H1 (cell line): ENCODE results near the gene KHDC4. TPM values are rescaled to one million over a fixed set of nuclear protein-coding genes. Genes with fewer than 3 reads are reported as not detected.

Experiments used
- CHD2 ChIP-seq: IDR thresholded peaks from 2 replicates; pipeline ENCODE4 v1.6.1; 2012; ENCODE audit warnings: low read length, improper control_type of control experiment
- GTF2F1 ChIP-seq: IDR thresholded peaks from 2 replicates; pipeline ENCODE4 v1.6.1; 2012; ENCODE audit warnings: low read depth, low read length, improper control_type of control experiment, borderline replicate concordance
- NANOG ChIP-seq: IDR thresholded peaks from 2 replicates; pipeline ENCODE4 v1.6.1; 2011; ENCODE audit warnings: low read length, low read depth, mild to moderate bottlenecking, inconsistent platforms; ENCODE audit not compliant: insufficient read depth, poor library complexity, severe bottlenecking
- PHF8 ChIP-seq: fragments of 200-600 bp; sonication (generic); conservative IDR thresholded peaks from 2 replicates; pipeline ENCODE4 v1.7.1; 2012; ENCODE audit warnings: low read depth, mild to moderate bottlenecking, inconsistent platforms, low read length, moderate library complexity
- POLR2AphosphoS5 ChIP-seq: IDR thresholded peaks from 2 replicates; pipeline ENCODE4 v1.6.1; 2011; ENCODE audit warnings: low read depth, low read length
- SIN3A ChIP-seq, 2 experiments: IDR thresholded peaks in 1 of 2; conservative IDR thresholded peaks in 1 of 2; 2 replicates each; pipeline ENCODE4 v1.6.1; 2011 to 2012; ENCODE audit warnings: low read length in 2 of 2, improper control_type of control experiment in 1 of 2, low read depth in 1 of 2, mild to moderate bottlenecking in 1 of 2
- TAF7 ChIP-seq: optimal IDR thresholded peaks from 2 replicates; pipeline ENCODE3; 2011; ENCODE audit warnings: low read depth, mild to moderate bottlenecking, inconsistent platforms, low read length, moderate library complexity, borderline replicate concordance
- polyA plus RNA-seq, 7 experiments: library from polyadenylated mRNA; depleted of rRNA in 3 of 7; stranded (reverse) in 5 of 7; unstranded in 2 of 7; fragments of >200 nt in 5 of 7; fragments of 200-250 nt in 2 of 7; gene quantifications; 1 replicate in 5 of 7; 2 replicates in 1 of 7; 4 replicates in 1 of 7; pipeline versions ENCODE4 v1.2.1 to v1.2.3, GENCODE V29; 2011 to 2013; ENCODE audit warnings: missing spikeins in 2 of 7, mixed read lengths in 2 of 7
- total RNA-seq: library from RNA; stranded (reverse); fragmentation: NEBNext Ultra II Directional; extraction: Animal tissue kit (Norgen Biotek cat#: 25700); gene quantifications from 2 replicates; pipeline ENCODE4 v1.2.1, GENCODE V29; 2021

KHDC4 gene
- total and polyA plus RNA-seq, 2 of the 8 experiments (the other 6 are each of a cell fraction or from before 2014, with no cell fraction given), result 56.6 to 81.1 TPM

DNA sequence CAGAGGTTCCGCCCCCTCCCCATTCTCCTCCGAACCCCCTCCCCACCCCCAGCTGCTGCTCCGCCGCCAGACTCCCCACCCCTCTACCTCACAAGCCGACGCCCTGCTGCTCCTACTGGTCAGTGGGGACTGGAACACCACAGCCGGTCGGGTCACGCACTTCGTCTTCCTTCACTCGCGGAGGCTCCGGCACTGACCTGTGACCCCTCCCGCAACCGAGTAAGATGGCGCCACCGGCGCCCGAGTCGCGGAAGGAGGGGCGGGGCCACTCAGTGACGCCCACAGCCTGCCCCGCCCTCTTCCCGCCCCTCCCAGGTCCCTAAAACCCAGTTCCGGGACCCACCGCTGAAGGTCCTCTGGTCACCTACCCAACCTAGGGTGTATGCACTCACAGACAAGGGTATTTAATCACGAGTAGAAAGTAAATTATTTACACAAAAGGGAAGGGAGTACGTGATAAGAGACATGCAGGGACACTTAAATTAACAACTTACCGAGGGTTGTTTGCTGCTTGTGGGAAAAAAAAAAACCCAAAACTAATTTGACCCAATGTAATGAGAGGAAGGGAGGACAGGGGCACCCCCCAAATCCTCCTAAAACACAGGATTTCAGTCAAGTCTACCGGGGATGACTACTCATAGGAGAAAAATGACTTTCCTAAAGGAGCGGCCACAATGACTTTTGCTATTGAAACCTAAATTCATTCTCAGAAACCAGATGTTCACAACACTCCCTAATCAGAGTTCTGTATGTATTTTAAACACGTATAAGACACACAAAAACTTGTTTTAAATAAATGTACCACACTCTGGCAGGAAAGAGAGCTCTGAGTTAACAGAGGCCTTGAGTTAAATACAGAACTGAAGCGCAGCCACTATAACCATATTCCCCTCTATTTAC, 22.8 kb downstream of the KHDC4 start, which contains the start of gene RIT1 (continued):
- peak in 1 of 2 experiments; percentile 68; a peak in 2 of 4 replicates for TF ChIP-seq SIN3A (conservative IDR thresholded peaks at IDR 0.05 in 1 of 2, IDR thresholded peaks at IDR 0.05 in 1 of 2; ENCODE audit: low read depth in 1 of 2, low read length in 2 of 2)
- TF ChIP-seq CHD2, result 0 out of 2 replicates have a peak, but pooled peaks have one; percentile 9
- TF ChIP-seq GTF2F1, result no peak
- TF ChIP-seq NANOG, result no peak
- TF ChIP-seq POLR2AphosphoS5, result peak; percentile 90
- peak; percentile 70 for TF ChIP-seq PHF8
- TF ChIP-seq TAF7, result peak; percentile 39
